HAP-1 (cell line): ENCODE data around the gene KLF1.
"Not testable (repeated sequence)": the region's sequence is repeated elsewhere in the genome, so short reads cannot be mapped to it uniquely, and the experiment has no call there.

Experiments
- DNase-seq, 2 experiments: peaks; one replicate each; pipeline ENCODE4 v3.0.0-alpha.2; 2016 to 2020; ENCODE audit warnings: low spot score in 2 of 2
- H3K27me3 ChIP-seq: fragments of 250-450 bp; sonication (Bioruptor Pico); 2 replicates; pipeline ENCODE4 v1.5.1; 2020; ENCODE audit warnings: low read depth, mild to moderate bottlenecking, moderate library complexity
- H3K36me3 ChIP-seq: fragments of 250-450 bp; sonication (Bioruptor Pico); replicated peaks from 2 replicates; pipeline ENCODE4 v1.5.1; 2020; ENCODE audit warnings: mild to moderate bottlenecking
- H3K4me1 ChIP-seq: fragments of 250-450 bp; sonication (Bioruptor Pico); 2 replicates; pipeline ENCODE4 v1.5.1; 2020; ENCODE audit warnings: mild to moderate bottlenecking
- H3K4me3 ChIP-seq: fragments of 250-450 bp; sonication (Bioruptor Pico); 2 replicates; pipeline ENCODE4 v1.5.1; 2020; ENCODE audit warnings: mild to moderate bottlenecking, moderate library complexity
- H3K9me3 ChIP-seq: fragments of 250-450 bp; sonication (Bioruptor Pico); 2 replicates; pipeline ENCODE4 v1.5.1; 2020; ENCODE audit warnings: mild to moderate bottlenecking, moderate library complexity
- in situ Hi-C: fragments of 300-500 bp; cut with MboI; formaldehyde crosslinking; loops from 3 replicates; pipeline ENCODE4 v1.14.3; 2020; ENCODE audit warnings: low sequenced_read_pairs, inconsistent platforms, mixed read lengths

Gene KLF1

GRCh38 chr19:12886969-12887747, at the start of gene KLF1:
Gene KLF1 (minus strand): TSS chr19:12887201. CDS start chr19:12887140, 61 bp downstream.
- H3K27me3 ChIP-seq: no peaks in the 10 kb centered on the region
- peaks cover 5% of the 10 kb centered on the region for H3K9me3 ChIP-seq
- no peak within 1 kb of the TSS for H3K4me3 ChIP-seq
- in situ Hi-C loops: no loop called here
- peaks cover 5% of the 10 kb centered on the region; the same call in 1 of the 2 replicates for H3K4me1 ChIP-seq
- no peak for DNase-seq
- no peaks in the 10 kb centered on the region; the same call in 1 of the 2 replicates for H3K36me3 ChIP-seq

- no peak for DNase-seq
- H3K9me3 ChIP-seq: no peaks in the 10 kb centered on the region
- no peaks in the 10 kb centered on the region for H3K27me3 ChIP-seq
- in situ Hi-C loops: no loop called here
- H3K4me3 ChIP-seq: no peak overlapping the region
- peaks cover 40% of the 10 kb centered on the region for H3K36me3 ChIP-seq
- H3K4me1 ChIP-seq: peaks cover 34% of the 10 kb centered on the region
Measured at GRCh38 chr19:12936582-12936981, 49.6 kb upstream of the KLF1 start.

GRCh38 chr19:12935071-12935470, 48.1 kb upstream of the KLF1 start:
- H3K4me1 ChIP-seq: peaks cover 25% of the 10 kb centered on the region
- H3K36me3 ChIP-seq: peaks cover 38% of the 10 kb centered on the region
- in situ Hi-C loops: no loop called here
- no peak for DNase-seq
- H3K27me3 ChIP-seq: no peaks in the 10 kb centered on the region
- no peak overlapping the region for H3K4me3 ChIP-seq
- no peaks in the 10 kb centered on the region for H3K9me3 ChIP-seq

- Histone ChIP-seq H3K4me3 (peak within 1 kb of the TSS; percentile 100), H3K27me3 (no peaks in the 10 kb centered on the region), H3K36me3 (peaks cover 37% of the 10 kb centered on the region), H3K9me3 (no peaks in the 10 kb centered on the region), H3K4me1 (peaks cover 16% of the 10 kb centered on the region)
- in situ Hi-C loops: no loop called here
- DNase-seq: peak; percentile 76 to 94
Measured at GRCh38 chr19:12933287-12934072, 46.5 kb upstream of the KLF1 start, which contains the start of gene FARSA. Gene FARSA (minus strand): TSS chr19:12933711. CDS start chr19:12933696, 15 bp downstream.

DNA sequence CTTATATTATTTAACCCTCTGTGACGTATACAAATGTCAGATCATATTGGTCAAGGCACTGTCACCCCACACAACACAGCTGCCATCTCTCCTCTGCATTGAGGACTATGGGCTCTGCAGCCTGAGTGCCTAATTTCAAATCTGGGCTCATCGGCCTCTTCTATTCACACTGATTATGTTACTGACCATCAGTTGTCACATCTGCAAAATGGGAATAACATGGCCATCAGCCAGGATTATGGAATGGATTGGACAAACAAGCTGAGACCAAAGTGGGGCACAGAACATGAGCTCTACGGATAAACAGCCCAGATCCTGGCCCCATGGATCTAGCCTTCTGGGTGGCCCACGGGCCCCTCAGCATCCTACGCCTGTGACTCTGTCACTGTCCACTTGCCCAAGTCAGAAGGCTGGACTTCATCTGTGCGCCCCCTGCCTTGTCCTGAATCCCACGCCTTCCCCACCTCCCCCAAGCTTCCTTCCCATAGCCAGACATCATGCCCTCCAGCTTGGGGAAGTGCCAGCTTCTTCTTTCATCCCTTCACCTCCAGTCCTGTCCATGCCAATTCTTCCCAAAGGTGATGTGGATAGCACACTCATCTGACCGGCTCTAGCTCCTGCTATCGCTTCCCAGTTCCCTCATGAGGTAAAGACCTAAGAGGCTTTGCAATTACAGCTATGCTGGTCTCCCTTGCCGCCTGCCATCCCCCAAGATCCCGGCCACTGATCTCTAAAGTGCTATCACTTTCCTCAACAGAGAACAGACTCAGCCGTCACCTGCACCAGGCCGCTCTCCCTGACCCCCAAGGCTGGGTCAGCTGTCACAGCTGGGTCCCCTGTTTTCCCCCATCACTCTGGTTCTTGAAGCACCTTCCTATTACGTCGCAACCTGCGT, 45.6 kb upstream of the KLF1 start:
- no peak for DNase-seq
- Histone ChIP-seq H3K9me3 (no peaks in the 10 kb centered on the region), H3K4me3 (peak overlapping the region; percentile 100), H3K4me1 (peaks cover 13% of the 10 kb centered on the region), H3K36me3 (peaks cover 41% of the 10 kb centered on the region), H3K27me3 (no peaks in the 10 kb centered on the region)
- in situ Hi-C loops: no loop called here

GRCh38 chr19:12930002-12930645, 43.1 kb upstream of the KLF1 start:
- no peak for DNase-seq
- Histone ChIP-seq H3K4me1 (peaks cover 10% of the 10 kb centered on the region), H3K4me3 (no peak overlapping the region), H3K9me3 (no peaks in the 10 kb centered on the region), H3K36me3 (peaks cover 63% of the 10 kb centered on the region), H3K27me3 (no peaks in the 10 kb centered on the region)
- in situ Hi-C loops: no loop called here

- Histone ChIP-seq H3K4me3 (no peak overlapping the region), H3K9me3 (no peaks in the 10 kb centered on the region), H3K4me1 (no peaks in the 10 kb centered on the region), H3K36me3 (peaks cover 67% of the 10 kb centered on the region), H3K27me3 (no peaks in the 10 kb centered on the region)
- in situ Hi-C loops: no loop called here
- DNase-seq: no peak
Measured at GRCh38 chr19:12924621-12925310, 37.8 kb upstream of the KLF1 start.

DNA sequence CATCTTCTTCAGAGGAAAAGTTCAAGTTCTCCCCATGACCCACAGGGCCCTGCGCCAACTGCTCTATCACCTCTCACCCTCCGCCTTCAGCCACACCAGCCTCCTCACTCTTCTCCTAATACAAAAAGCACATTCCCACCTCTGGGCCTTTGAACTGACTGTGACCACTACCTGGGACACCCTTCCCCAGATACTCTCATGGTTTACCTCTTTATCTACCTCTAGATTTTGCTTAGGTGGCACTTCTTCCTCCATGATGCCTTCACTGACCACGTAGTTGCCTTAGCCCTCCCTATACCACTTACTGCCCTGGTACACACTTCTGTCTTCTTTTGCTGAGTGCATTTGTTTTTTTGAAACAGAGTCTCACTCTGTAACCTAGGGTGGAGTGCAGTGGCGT, 36.0 kb upstream of the KLF1 start:
- H3K36me3 ChIP-seq: peaks cover 52% of the 10 kb centered on the region
- no peaks in the 10 kb centered on the region for H3K27me3 ChIP-seq
- no peak for DNase-seq
- in situ Hi-C loops: no loop called here
- no peaks in the 10 kb centered on the region; the same call in 1 of the 2 replicates for H3K9me3 ChIP-seq
- no peak overlapping the region for H3K4me3 ChIP-seq
- H3K4me1 ChIP-seq: peaks cover 2% of the 10 kb centered on the region; the same call in 1 of the 2 replicates

- Histone ChIP-seq H3K4me1 (peaks cover 2% of the 10 kb centered on the region; the same call in 1 of the 2 replicates), H3K36me3 (peaks cover 37% of the 10 kb centered on the region), H3K4me3 (no peak overlapping the region), H3K9me3 (no peaks in the 10 kb centered on the region; the same call in 1 of the 2 replicates), H3K27me3 (no peaks in the 10 kb centered on the region)
- in situ Hi-C loops: no loop called here
- no peak for DNase-seq
Measured at GRCh38 chr19:12921047-12921446, 34.0 kb upstream of the KLF1 start.

DNA sequence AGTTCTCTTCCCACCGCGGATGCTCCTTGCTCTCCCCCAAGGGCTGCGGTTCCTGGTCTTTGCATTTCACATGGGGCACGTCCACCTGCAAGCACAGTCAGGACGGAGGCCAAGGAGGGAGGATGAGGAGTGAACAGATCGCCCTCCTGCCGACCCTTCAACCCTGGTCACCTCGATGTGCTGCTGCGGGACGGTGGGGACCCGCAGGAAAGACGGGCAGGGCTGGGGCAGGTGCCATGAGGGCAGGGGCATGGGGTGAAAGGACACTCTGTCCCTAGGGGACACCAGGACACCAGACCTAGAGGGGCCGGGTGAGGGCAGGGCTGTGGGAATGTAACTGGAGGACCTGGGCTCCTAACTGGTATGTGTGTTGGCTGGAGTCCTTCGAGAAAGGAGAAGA, 31.3 kb upstream of the KLF1 start:
- in situ Hi-C loops: no loop called here
- Histone ChIP-seq H3K4me3 (no peak overlapping the region), H3K27me3 (no peaks in the 10 kb centered on the region), H3K4me1 (peaks cover 5% of the 10 kb centered on the region; the same call in 1 of the 2 replicates), H3K9me3 (no peaks in the 10 kb centered on the region; the same call in 1 of the 2 replicates), H3K36me3 (peaks cover 11% of the 10 kb centered on the region)
- DNase-seq: no peak

DNA sequence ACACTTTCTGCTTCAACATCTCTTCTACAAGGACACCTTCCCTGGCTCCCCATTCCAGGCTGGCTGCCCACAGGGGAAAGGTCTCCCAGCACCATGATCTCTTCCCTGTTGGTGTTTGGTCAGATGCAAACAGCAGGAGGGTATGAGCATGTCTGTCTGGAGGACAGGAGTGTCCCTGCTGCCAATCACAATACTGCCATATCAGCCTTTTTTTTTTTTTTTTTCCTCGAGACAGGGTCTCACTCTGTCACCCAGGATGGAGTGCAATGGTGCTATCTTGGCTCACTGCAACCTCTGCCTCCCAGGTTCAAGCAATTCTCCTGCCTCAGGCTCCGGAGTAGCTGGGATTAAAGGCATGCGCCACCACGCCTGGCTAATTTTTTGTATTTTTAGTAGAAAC, 28.9 kb upstream of the KLF1 start:
- H3K4me3 ChIP-seq, in situ Hi-C loops, DNase-seq, H3K36me3 ChIP-seq, H3K4me1 ChIP-seq, H3K9me3 ChIP-seq, H3K27me3 ChIP-seq: not testable (repeated sequence)

GRCh38 chr19:12913851-12914690, 27.1 kb upstream of the KLF1 start:
- no peak for DNase-seq
- Histone ChIP-seq H3K4me1 (peaks cover 9% of the 10 kb centered on the region), H3K9me3 (no peaks in the 10 kb centered on the region; the same call in 1 of the 2 replicates), H3K4me3 (no peak overlapping the region), H3K36me3 (no peaks in the 10 kb centered on the region), H3K27me3 (no peaks in the 10 kb centered on the region)
- in situ Hi-C loops: no loop called here
